Fibroblast of lung (primary cell): ENCODE measurements around the gene RIN3. TPM values are rescaled to one million over a fixed set of nuclear protein-coding genes. Genes with fewer than 3 reads are reported as not detected.
A peak's percentile ranks its signal among the peaks of the same experiment; 100 is the strongest.

ENCODE experiments used
- DNase-seq, 2 donors: peaks; one replicate each; pipeline versions ENCODE4 v3.0.0 to v3.0.0-alpha.2; 2010; ENCODE audit warnings: low read depth in 2 of 2
- H2AFZ ChIP-seq: 2 replicates; pipeline ENCODE4 v1.5.1; 2012; ENCODE audit warnings: low read length, control low read depth, inconsistent platforms
- H3K27ac ChIP-seq: 2 replicates; pipeline ENCODE4 v1.5.1; 2011; ENCODE audit warnings: low read length, control low read depth; ENCODE audit not compliant: insufficient read depth
- H3K27me3 ChIP-seq: 2 replicates; pipeline ENCODE4 v1.5.1; 2011; ENCODE audit warnings: mild to moderate bottlenecking, low read length; ENCODE audit not compliant: control insufficient read depth, insufficient read depth
- H3K36me3 ChIP-seq: 2 replicates; pipeline ENCODE4 v1.5.1; 2011; ENCODE audit warnings: low read length; ENCODE audit not compliant: control insufficient read depth, insufficient read depth
- H3K4me1 ChIP-seq: 2 replicates; pipeline ENCODE4 v1.5.1; 2011; ENCODE audit warnings: low read length; ENCODE audit not compliant: control insufficient read depth, insufficient read depth; ENCODE audit errors: extremely low read depth
- H3K4me2 ChIP-seq: 2 replicates; pipeline ENCODE4 v1.5.1; 2011; ENCODE audit warnings: low read length, control low read depth; ENCODE audit not compliant: insufficient read depth; ENCODE audit errors: extremely low read depth
- H3K4me3 ChIP-seq, 4 experiments: fragments of 200-600 bp in 1 of 4; sonication (generic) in 1 of 4; replicated peaks in 1 of 4; 2 replicates each; pipeline ENCODE4 v1.5.1; 2011 to 2016; ENCODE audit warnings: low read length in 4 of 4, low read depth in 3 of 4, mild to moderate bottlenecking in 3 of 4, control low read depth in 2 of 4, inconsistent platforms in 1 of 4, mixed read lengths in 1 of 4; ENCODE audit not compliant: insufficient read depth in 1 of 4; ENCODE audit errors: control extremely low read depth in 1 of 4
- H3K79me2 ChIP-seq: 2 replicates; pipeline ENCODE4 v1.5.1; 2012; ENCODE audit warnings: mild to moderate bottlenecking, low read length, inconsistent platforms; ENCODE audit not compliant: control insufficient read depth, insufficient read depth
- H3K9ac ChIP-seq: 2 replicates; pipeline ENCODE4 v1.5.1; 2011; ENCODE audit warnings: mild to moderate bottlenecking, low read length, control low read depth; ENCODE audit not compliant: insufficient read depth
- H3K9me3 ChIP-seq: 2 replicates; pipeline ENCODE4 v1.5.1; 2012; ENCODE audit warnings: low read depth, low read length; ENCODE audit not compliant: control insufficient read depth, insufficient read depth
- H4K20me1 ChIP-seq: 2 replicates; pipeline ENCODE4 v1.5.1; 2011; ENCODE audit warnings: low read length; ENCODE audit not compliant: control insufficient read depth, insufficient read depth; ENCODE audit errors: extremely low read depth
- EZH2 ChIP-seq: IDR thresholded peaks from 2 replicates; pipeline ENCODE4 v1.5.1; 2012; ENCODE audit warnings: low read length, control low read depth, mild to moderate bottlenecking; ENCODE audit errors: missing control alignments
- polyA plus RNA-seq, 2 donors: library from polyadenylated mRNA; depleted of rRNA in 1 of 2; stranded (reverse) in 1 of 2; unstranded in 1 of 2; fragments of >200 nt; gene quantifications; 2 replicates each; pipeline ENCODE4 v1.2.1, GENCODE V29; 2011 to 2012; ENCODE audit warnings: missing spikeins in 1 of 2
- total RNA-seq: library from RNA; depleted of rRNA; stranded (reverse); fragments of >200 nt; gene quantifications from 2 replicates; pipeline ENCODE4 v1.2.1, GENCODE V29; 2014
- TF ChIP-seq, protein P1 (sequence below), 2 donors: IDR thresholded peaks in 1 of 2; conservative IDR thresholded peaks in 1 of 2; 1 replicate in 1 of 2; 2 replicates in 1 of 2; pipeline ENCODE4 v1.5.1; 2011 to 2012; ENCODE audit warnings: low read length in 2 of 2, control low read depth in 1 of 2, inconsistent platforms in 1 of 2, low read depth in 1 of 2, mild to moderate bottlenecking in 1 of 2

RIN3 gene
- total and polyA plus RNA-seq, 2 donors (not counting 1 experiment from before 2014, with no cell fraction given), result 8.9 to 9.2 TPM

DNA sequence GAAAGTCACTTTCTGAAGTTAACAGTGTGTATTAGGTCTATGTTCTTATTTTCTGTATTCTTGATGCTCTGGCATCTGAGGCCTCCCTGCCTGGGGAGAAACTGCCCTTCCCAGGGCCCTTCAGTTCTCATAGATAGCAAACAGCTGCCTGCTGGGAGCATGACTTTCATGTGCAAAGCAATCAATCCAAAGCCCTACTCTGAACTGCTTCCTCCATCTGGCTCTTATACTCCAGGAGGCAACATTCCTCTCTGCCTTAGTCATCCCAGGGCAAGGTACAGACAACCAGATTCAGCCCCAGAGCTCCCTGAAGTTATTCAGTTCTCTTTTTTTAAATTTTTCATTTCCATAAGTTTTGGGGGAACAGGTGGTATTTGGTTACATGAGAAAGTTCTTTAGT is 41.7 kb upstream of the RIN3 start:
- Histone ChIP-seq H3K4me1 (peaks cover 27% of the 10 kb centered on the region), H4K20me1 (no peaks in the 10 kb centered on the region), H3K4me3 (no peak overlapping the region), H3K27me3 (no peaks in the 10 kb centered on the region), H3K79me2 (no peaks in the 10 kb centered on the region), H3K36me3 (no peaks in the 10 kb centered on the region), H3K9ac (no peak overlapping the region), H3K4me2 (no peak overlapping the region), H3K9me3 (no peaks in the 10 kb centered on the region), H2AFZ (no peak overlapping the region), H3K27ac (no peak overlapping the region)
- DNase-seq, result peak; percentile 76 to 94
- TF ChIP-seq, protein P1, sequence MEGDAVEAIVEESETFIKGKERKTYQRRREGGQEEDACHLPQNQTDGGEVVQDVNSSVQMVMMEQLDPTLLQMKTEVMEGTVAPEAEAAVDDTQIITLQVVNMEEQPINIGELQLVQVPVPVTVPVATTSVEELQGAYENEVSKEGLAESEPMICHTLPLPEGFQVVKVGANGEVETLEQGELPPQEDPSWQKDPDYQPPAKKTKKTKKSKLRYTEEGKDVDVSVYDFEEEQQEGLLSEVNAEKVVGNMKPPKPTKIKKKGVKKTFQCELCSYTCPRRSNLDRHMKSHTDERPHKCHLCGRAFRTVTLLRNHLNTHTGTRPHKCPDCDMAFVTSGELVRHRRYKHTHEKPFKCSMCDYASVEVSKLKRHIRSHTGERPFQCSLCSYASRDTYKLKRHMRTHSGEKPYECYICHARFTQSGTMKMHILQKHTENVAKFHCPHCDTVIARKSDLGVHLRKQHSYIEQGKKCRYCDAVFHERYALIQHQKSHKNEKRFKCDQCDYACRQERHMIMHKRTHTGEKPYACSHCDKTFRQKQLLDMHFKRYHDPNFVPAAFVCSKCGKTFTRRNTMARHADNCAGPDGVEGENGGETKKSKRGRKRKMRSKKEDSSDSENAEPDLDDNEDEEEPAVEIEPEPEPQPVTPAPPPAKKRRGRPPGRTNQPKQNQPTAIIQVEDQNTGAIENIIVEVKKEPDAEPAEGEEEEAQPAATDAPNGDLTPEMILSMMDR (conservative IDR thresholded peaks at IDR 0.05 in 1 of 2, IDR thresholded peaks at IDR 0.05 in 1 of 2; ENCODE audit: low read depth in 1 of 2, low read length in 2 of 2), result no peak
- TF ChIP-seq EZH2, result no peak

DNA sequence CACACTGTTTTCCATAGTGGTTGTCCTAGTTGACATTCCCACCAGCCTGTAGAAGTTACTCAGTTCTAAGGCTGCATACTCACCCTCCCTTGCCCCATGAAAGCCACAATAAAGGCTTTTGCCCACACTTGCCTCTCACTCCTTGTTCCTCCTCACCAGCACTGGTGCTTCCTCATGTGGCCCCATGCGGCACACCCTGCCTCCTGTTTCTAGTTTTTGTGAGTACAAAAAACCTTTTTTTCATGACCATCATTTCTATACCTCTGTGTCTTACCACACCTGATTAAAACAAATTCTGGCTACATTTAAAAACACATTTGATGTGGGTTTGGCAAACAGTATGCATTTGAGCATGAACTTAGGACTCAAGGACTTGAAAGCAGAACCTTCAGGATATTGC is 40.7 kb upstream of the RIN3 start:
- TF ChIP-seq, protein P1 (conservative IDR thresholded peaks at IDR 0.05 in 1 of 2, IDR thresholded peaks at IDR 0.05 in 1 of 2; ENCODE audit: low read depth in 1 of 2, low read length in 2 of 2), result no peak
- TF ChIP-seq EZH2, result no peak
- no peaks in the 10 kb centered on the region for H3K9me3 ChIP-seq
- H3K4me1 ChIP-seq, result peaks cover 27% of the 10 kb centered on the region
- peak overlapping the region; percentile 35 for H3K27ac ChIP-seq
- no peaks in the 10 kb centered on the region for H3K79me2 ChIP-seq
- no peak overlapping the region for H2AFZ ChIP-seq
- no peaks in the 10 kb centered on the region for H3K36me3 ChIP-seq
- H3K4me2 ChIP-seq, result no peak overlapping the region
- no peak overlapping the region for H3K9ac ChIP-seq
- DNase-seq, result no peak
- no peak overlapping the region for H3K4me3 ChIP-seq
- no peaks in the 10 kb centered on the region for H3K27me3 ChIP-seq
- no peaks in the 10 kb centered on the region for H4K20me1 ChIP-seq

DNA sequence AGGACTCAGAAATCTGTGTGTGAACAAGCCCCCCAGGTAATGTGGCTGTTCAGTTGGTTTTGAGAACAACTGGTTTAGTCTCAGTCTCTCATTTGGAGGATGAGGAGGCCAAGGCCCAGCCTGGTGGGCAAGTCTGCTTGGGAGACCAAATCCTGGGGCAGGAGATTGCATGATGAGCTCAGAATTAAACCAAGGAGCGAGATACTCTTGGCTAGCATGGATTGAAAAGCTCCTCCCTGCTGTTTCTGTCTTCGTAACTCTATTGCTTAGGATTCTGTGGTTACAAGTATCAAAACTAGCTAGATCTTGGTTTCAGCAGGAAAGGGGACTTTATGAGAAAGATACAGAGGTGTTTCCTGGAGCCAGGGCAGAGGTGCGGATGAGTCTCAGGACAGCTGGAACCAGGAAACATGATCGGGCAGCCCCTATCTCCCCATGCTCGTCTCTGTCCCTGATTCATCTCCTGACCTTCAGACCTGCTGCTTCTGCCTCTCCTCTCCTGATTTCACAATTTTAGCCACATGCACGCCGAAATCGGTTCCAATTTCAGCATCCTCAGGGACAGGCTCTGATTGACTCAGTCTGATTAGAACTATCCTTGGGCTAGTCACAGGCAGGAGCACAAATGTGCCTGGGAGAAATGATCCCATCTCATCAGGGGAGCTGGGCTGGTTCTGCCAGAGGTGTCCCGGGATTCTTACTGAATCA is 40.2 kb upstream of the RIN3 start:
- H2AFZ ChIP-seq, result no peak overlapping the region
- H3K36me3 ChIP-seq, result no peaks in the 10 kb centered on the region
- peaks cover 27% of the 10 kb centered on the region for H3K4me1 ChIP-seq
- peak overlapping the region; percentile 35 for H3K27ac ChIP-seq
- no peaks in the 10 kb centered on the region for H4K20me1 ChIP-seq
- no peak overlapping the region for H3K4me3 ChIP-seq
- no peak overlapping the region for H3K9ac ChIP-seq
- DNase-seq, result peak; percentile 35 to 64
- TF ChIP-seq EZH2, result no peak
- TF ChIP-seq, protein P1 (conservative IDR thresholded peaks at IDR 0.05 in 1 of 2, IDR thresholded peaks at IDR 0.05 in 1 of 2; ENCODE audit: low read depth in 1 of 2, low read length in 2 of 2), result no peak
- no peaks in the 10 kb centered on the region for H3K27me3 ChIP-seq
- no peaks in the 10 kb centered on the region for H3K9me3 ChIP-seq
- H3K79me2 ChIP-seq, result no peaks in the 10 kb centered on the region
- H3K4me2 ChIP-seq, result no peak overlapping the region
